IMR-90 (cell line): ENCODE data around the gene NEURL1B. TPM values are rescaled to one million over a fixed set of nuclear protein-coding genes. Genes with fewer than 3 reads are reported as not detected.

Source experiments
- ATAC-seq: fragments of 200-7000 bp; cut with Tn5 transposase; 2 replicates; pipeline ENCODE4 v1.9.1; 2020; ENCODE audit warnings: low read depth, mild to moderate bottlenecking, moderate library complexity
- BruUV-seq: library from RNA; stranded (reverse); fragments of 400-500 nt; replicated peaks from 2 replicates; lab custom pipeline; 2021; lab: Mats Ljungman, UMichigan
- CTCF ChIA-PET: fragments of 300-600 bp; formaldehyde crosslinking; extraction: SDS; loops from one replicate; lab custom pipeline; 2021; ENCODE audit warnings: antibody characterized with exemption; lab: Yijun Ruan, JAX
- POLR2A ChIA-PET: fragments of 300-600 bp; sonication (Branson Sonifier 250); formaldehyde crosslinking; loops from one replicate; lab custom pipeline; 2022; ENCODE audit warnings: antibody characterized with exemption; ENCODE audit not compliant: unreplicated experiment; lab: Charles Lee
- DNase-seq: peaks from one replicate; pipeline ENCODE4 v3.0.0; 2013
- H2AFZ ChIP-seq: replicated peaks from 2 replicates; pipeline ENCODE3; 2013; ENCODE audit warnings: low read length, mild to moderate bottlenecking; ENCODE audit not compliant: poor library complexity
- H2AK5ac ChIP-seq: 2 replicates; pipeline ENCODE4 v1.6.1; 2013; ENCODE audit warnings: low read depth, low read length, inconsistent platforms
- H2AK9ac ChIP-seq: replicated peaks from 2 replicates; pipeline ENCODE3; 2013; ENCODE audit warnings: mild to moderate bottlenecking, low read depth, low read length, moderate library complexity; ENCODE audit not compliant: poor library complexity
- H2BK120ac ChIP-seq: 2 replicates; pipeline ENCODE4 v1.6.1; 2013; ENCODE audit warnings: low read depth, low read length, inconsistent platforms
- H2BK15ac ChIP-seq: 3 replicates; pipeline ENCODE4 v1.6.1; 2013; ENCODE audit warnings: low read depth, low read length, inconsistent platforms
- H2BK20ac ChIP-seq: 2 replicates; pipeline ENCODE4 v1.6.1; 2013; ENCODE audit warnings: low read depth, mild to moderate bottlenecking, inconsistent platforms, low read length, moderate library complexity
- H2BK5ac ChIP-seq: 2 replicates; pipeline ENCODE4 v1.6.1; 2013; ENCODE audit warnings: mild to moderate bottlenecking, low read depth, low read length, inconsistent platforms; ENCODE audit not compliant: poor library complexity, severe bottlenecking
- H3K14ac ChIP-seq: replicated peaks from 2 replicates; pipeline ENCODE4 v1.6.1; 2013; ENCODE audit warnings: low read depth, low read length, inconsistent platforms
- H3K18ac ChIP-seq: 2 replicates; pipeline ENCODE4 v1.6.1; 2013; ENCODE audit warnings: low read depth, low read length, control low read depth
- H3K23ac ChIP-seq: 2 replicates; pipeline ENCODE4 v1.6.1; 2013; ENCODE audit warnings: low read depth, low read length, inconsistent platforms
- H3K27ac ChIP-seq: 2 replicates; pipeline ENCODE4 v1.5.1; 2013; ENCODE audit warnings: mild to moderate bottlenecking, control low read depth, low read length; ENCODE audit not compliant: insufficient read depth
- H3K27me3 ChIP-seq: 2 replicates; pipeline ENCODE4 v1.6.1; 2013; ENCODE audit warnings: low read length; ENCODE audit not compliant: control insufficient read depth, insufficient read depth
- H3K36me3 ChIP-seq: 2 replicates; pipeline ENCODE4 v1.6.1; 2013; ENCODE audit warnings: low read length, mixed read lengths; ENCODE audit not compliant: control insufficient read depth, insufficient read depth
- H3K4ac ChIP-seq: 2 replicates; pipeline ENCODE4 v1.6.1; 2013; ENCODE audit warnings: low read depth, low read length, inconsistent platforms
- H3K4me1 ChIP-seq: 2 replicates; pipeline ENCODE4 v1.6.1; 2013; ENCODE audit warnings: low read length, mixed read lengths; ENCODE audit not compliant: control insufficient read depth, insufficient read depth
- H3K4me2 ChIP-seq: 2 replicates; pipeline ENCODE4 v1.6.1; 2013; ENCODE audit warnings: low read depth, mild to moderate bottlenecking, control low read depth, low read length, moderate library complexity
- H3K4me3 ChIP-seq: 2 replicates; pipeline ENCODE4 v1.5.1; 2013; ENCODE audit warnings: low read depth, mild to moderate bottlenecking, control low read depth, low read length, moderate library complexity; ENCODE audit not compliant: insufficient read depth
- H3K56ac ChIP-seq: 2 replicates; pipeline ENCODE4 v1.6.1; 2013; ENCODE audit warnings: low read length, inconsistent platforms; ENCODE audit not compliant: insufficient read depth; ENCODE audit errors: extremely low read depth
- H3K79me1 ChIP-seq, 2 experiments: 2 replicates each; pipeline ENCODE4 v1.6.1; 2013; ENCODE audit warnings: low read length in 2 of 2, inconsistent platforms in 1 of 2, low read depth in 1 of 2
- H3K9ac ChIP-seq: 2 replicates; pipeline ENCODE4 v1.6.1; 2013; ENCODE audit warnings: low read depth, low read length, control low read depth
- H3K9me1 ChIP-seq: 2 replicates; pipeline ENCODE4 v1.6.1; 2013; ENCODE audit warnings: low read length, inconsistent platforms; ENCODE audit not compliant: insufficient read depth
- H3K9me3 ChIP-seq: 2 replicates; pipeline ENCODE4 v1.6.1; 2013; ENCODE audit warnings: low read length; ENCODE audit not compliant: control insufficient read depth, insufficient read depth
- H4K20me1 ChIP-seq: 2 replicates; pipeline ENCODE4 v1.6.1; 2013; ENCODE audit warnings: low read length, inconsistent platforms; ENCODE audit not compliant: insufficient read depth
- H4K5ac ChIP-seq: 2 replicates; pipeline ENCODE4 v1.6.1; 2013; ENCODE audit warnings: mild to moderate bottlenecking, low read depth, low read length, control low read depth
- H4K8ac ChIP-seq, 2 experiments: 2 replicates each; pipeline ENCODE4 v1.6.1; 2013; ENCODE audit warnings: low read depth in 2 of 2, low read length in 2 of 2, control low read depth in 1 of 2, inconsistent platforms in 1 of 2
- H4K91ac ChIP-seq: 2 replicates; pipeline ENCODE4 v1.6.1; 2013; ENCODE audit warnings: low read depth, low read length, inconsistent platforms; ENCODE audit not compliant: insufficient read depth
- BHLHE40 ChIP-seq: fragments of 150-350 bp; IDR thresholded peaks from 2 replicates; pipeline ENCODE4 v1.6.1; 2016; ENCODE audit warnings: mild to moderate bottlenecking, low read depth, low read length
- CHD1 ChIP-seq: IDR thresholded peaks from 2 replicates; pipeline ENCODE4 v1.6.1; 2012; ENCODE audit warnings: low read depth, low read length, improper control_type of control experiment
- CTCF ChIP-seq: conservative IDR thresholded peaks from 2 replicates; pipeline ENCODE4 v1.5.1; 2012; ENCODE audit warnings: mild to moderate bottlenecking, low read depth, low read length, improper control_type of control experiment
- FOS ChIP-seq: fragments of 150-350 bp; IDR thresholded peaks from 2 replicates; pipeline ENCODE4 v1.6.1; 2016; ENCODE audit warnings: low read depth, low read length
- MAFK ChIP-seq: IDR thresholded peaks from 2 replicates; pipeline ENCODE4 v1.6.1; 2012; ENCODE audit warnings: low read depth, low read length, improper control_type of control experiment
- POLR2A ChIP-seq: IDR thresholded peaks from 2 replicates; pipeline ENCODE4 v1.6.1; 2012; ENCODE audit warnings: mild to moderate bottlenecking, low read depth, low read length
- RAD21 ChIP-seq: IDR thresholded peaks from 2 replicates; pipeline ENCODE4 v1.6.1; 2012; ENCODE audit warnings: low read length, improper control_type of control experiment
- USF2 ChIP-seq: fragments of 150-350 bp; IDR thresholded peaks from 2 replicates; pipeline ENCODE4 v1.6.1; 2017; ENCODE audit warnings: mild to moderate bottlenecking, antibody characterized with exemption, low read length, low read depth
- WGBS, 2 experiments: methylation state at CpG; one replicate each; pipeline versions ENCODE4 v1.1.5 to v1.1.7; 2013; ENCODE audit warnings: missing lambda C conversion rate in 2 of 2; ENCODE audit not compliant: insufficient read length in 1 of 2; ENCODE audit errors: extremely low coverage in 2 of 2; 5-methylcytosine and 5-hydroxymethylcytosine counted together
- dilution Hi-C: fragments of 300-500 bp; cut with HindIII; formaldehyde crosslinking; loops from one replicate; pipeline ENCODE4 v1.14.3; 2018; ENCODE audit warnings: low sequenced_read_pairs; ENCODE audit not compliant: unreplicated experiment
- in situ Hi-C: fragments of 300-500 bp; cut with MboI; formaldehyde crosslinking; loops from 3 replicates; pipeline ENCODE4 v1.14.3; 2019; ENCODE audit warnings: low sequenced_read_pairs, inconsistent platforms, mixed read lengths
- intact Hi-C: fragments of 100-400 bp; cut with micrococcal nuclease; formaldehyde crosslinking; loops from 2 replicates; pipeline ENCODE4 v1.10.0; 2022
- polyA plus RNA-seq, 3 experiments: library from polyadenylated mRNA; depleted of rRNA; stranded (reverse); fragments of >200 nt; gene quantifications; 2 replicates each; pipeline ENCODE4 v1.2.3, GENCODE V29; 2012; ENCODE audit warnings: low replicate concordance in 1 of 3
- total RNA-seq: library from RNA; depleted of rRNA; stranded (reverse); fragments of >200 nt; gene quantifications from 2 replicates; pipeline ENCODE4 v1.2.3, GENCODE V29; 2012

Gene NEURL1B
- total and polyA plus RNA-seq, 2 of the 4 experiments (the other 2 are of a cell fraction), result 1.8 to 2.8 TPM

- Histone ChIP-seq H3K4me1 (peaks cover 4% of the 10 kb centered on the region), H3K14ac (no peak overlapping the region), H3K27ac (no peak overlapping the region), H3K36me3 (no peaks in the 10 kb centered on the region), H2AK5ac (no peak overlapping the region), H3K23ac (no peak overlapping the region), H2BK20ac (no peak overlapping the region), H4K8ac (no peak overlapping the region), H3K9me3 (no peaks in the 10 kb centered on the region), H2BK5ac (no peak overlapping the region), H2BK120ac (no peak overlapping the region), H3K4ac (no peak overlapping the region), H3K4me2 (no peak overlapping the region), H4K5ac (no peak overlapping the region), H3K79me1 (no peaks in the 10 kb centered on the region), H2BK15ac (no peak overlapping the region), H4K91ac (no peak overlapping the region), H3K56ac (no peak overlapping the region), H2AFZ (no peak overlapping the region), H3K27me3 (peaks cover 3% of the 10 kb centered on the region), H3K4me3 (no peak overlapping the region), H2AK9ac (no peak overlapping the region), H4K20me1 (no peaks in the 10 kb centered on the region), H3K9me1 (peaks cover 4% of the 10 kb centered on the region; the same call in 1 of the 2 replicates), H3K18ac (no peak overlapping the region), H3K9ac (no peak overlapping the region)
- ChIA-PET CTCF (no interaction called here), POLR2A (interaction anchor here (0.6 kb wide), 1 partner anchor 247 kb away, joined by 31 read pairs; no protein-coding TSS in a partner anchor)
- DNase-seq (no peak), ATAC-seq (no peak)
- WGBS, 2 experiments, result 69% methylated on average over 3 of the region's 8 CpGs; no CpG with 5 or more reads in 1 of the 2 experiments
- intact Hi-C loops (loop anchor here (5.0 to 10.0 kb wide), 3 partner anchors 269 to 907 kb away; partner anchors contain the start of genes BNIP1 and BOD1), dilution Hi-C loops (no loop called here), in situ Hi-C loops (loop anchor here (10.0 to 25.0 kb wide), 3 partner anchors 437 to 879 kb away; partner anchors contain the start of gene BNIP1)
- TF ChIP-seq CHD1, result no peak
- TF ChIP-seq FOS, result no peak
- TF ChIP-seq BHLHE40, result no peak
- TF ChIP-seq POLR2A, result no peak
- TF ChIP-seq CTCF, result no peak
- no peak for TF ChIP-seq RAD21
- no peak for TF ChIP-seq MAFK
- TF ChIP-seq USF2, result no peak
- no TSS peak for BruUV-seq
Measured at GRCh38 chr5:172708183-172708505, 67.1 kb downstream of the NEURL1B start.
